PC-9 (cell line): ENCODE measurements around the gene ZFYVE27. TPM values are rescaled to one million over a fixed set of nuclear protein-coding genes. Genes with fewer than 3 reads are reported as not detected.

Experiments
- BruUV-seq: library from RNA; stranded (reverse); fragments of 400-500 nt; replicated peaks from 2 replicates; lab custom pipeline; 2021; lab: Mats Ljungman, UMichigan
- CTCF ChIA-PET: fragments of 300-600 bp; sonication (Branson Sonifier 250); formaldehyde crosslinking; loops from one replicate; lab custom pipeline; 2022; ENCODE audit warnings: antibody characterized with exemption; lab: Charles Lee
- POLR2A ChIA-PET: fragments of 300-600 bp; sonication (Branson Sonifier 250); formaldehyde crosslinking; loops from one replicate; lab custom pipeline; 2022; ENCODE audit warnings: antibody characterized with exemption; ENCODE audit not compliant: unreplicated experiment; lab: Charles Lee
- DNase-seq, 2 experiments: peaks; one replicate each; pipeline versions ENCODE4 v3.0.0 to v3.0.0-alpha.2; 2015 to 2022; ENCODE audit warnings: mixed read lengths in 1 of 2
- H2AFZ ChIP-seq: fragments of 200-600 bp; sonication (generic); 2 replicates; pipeline ENCODE4 v1.8.1; 2017; ENCODE audit warnings: antibody characterized with exemption
- H3F3A ChIP-seq: fragments of 200-600 bp; sonication (generic); 2 replicates; pipeline ENCODE4 v1.8.1; 2017; ENCODE audit warnings: antibody characterized with exemption, mild to moderate bottlenecking, low read depth; ENCODE audit not compliant: insufficient read depth
- H3K27ac ChIP-seq: fragments of 200-600 bp; sonication (generic); 2 replicates; pipeline ENCODE4 v1.6.1; 2016; ENCODE audit warnings: mixed run types
- H3K27me3 ChIP-seq: fragments of 200-600 bp; sonication (generic); 2 replicates; pipeline ENCODE4 v1.6.1; 2016; ENCODE audit warnings: low read depth, mixed run types; ENCODE audit not compliant: insufficient read depth
- H3K36me3 ChIP-seq: fragments of 200-600 bp; sonication (generic); 2 replicates; pipeline ENCODE4 v1.6.1; 2016; ENCODE audit warnings: low read depth, mixed run types
- H3K4me1 ChIP-seq: fragments of 200-600 bp; sonication (generic); replicated peaks from 2 replicates; pipeline ENCODE4 v1.6.1; 2016; ENCODE audit warnings: mixed run types; ENCODE audit not compliant: insufficient read depth
- H3K4me2 ChIP-seq: fragments of 200-600 bp; sonication (generic); 2 replicates; pipeline ENCODE4 v1.6.1; 2017; ENCODE audit warnings: mixed run types
- H3K4me3 ChIP-seq: fragments of 200-600 bp; sonication (generic); 2 replicates; pipeline ENCODE4 v1.6.1; 2016; ENCODE audit warnings: mixed run types
- H3K79me2 ChIP-seq: fragments of 200-600 bp; sonication (generic); 2 replicates; pipeline ENCODE4 v1.6.1; 2017; ENCODE audit warnings: low read depth, mixed run types
- H3K9me2 ChIP-seq: fragments of 200-600 bp; sonication (generic); 2 replicates; pipeline ENCODE4 v1.8.1; 2017; ENCODE audit warnings: mild to moderate bottlenecking; ENCODE audit not compliant: insufficient read depth
- H3K9me3 ChIP-seq: fragments of 200-600 bp; sonication (generic); 2 replicates; pipeline ENCODE4 v1.8.1; 2016; ENCODE audit warnings: low read depth; ENCODE audit not compliant: insufficient read depth
- H4K20me1 ChIP-seq: fragments of 200-600 bp; sonication (generic); 2 replicates; pipeline ENCODE4 v1.8.1; 2017; ENCODE audit not compliant: insufficient read depth
- CTCF ChIP-seq: fragments of 200-600 bp; sonication (generic); conservative IDR thresholded peaks from 2 replicates; pipeline ENCODE4 v1.6.1; 2017; ENCODE audit warnings: mixed run types, antibody characterized with exemption, mild to moderate bottlenecking, moderate library complexity
- EZH2 ChIP-seq: fragments of 200-600 bp; sonication (generic); IDR thresholded peaks from 2 replicates; pipeline ENCODE4 v1.8.0; 2017; ENCODE audit warnings: antibody characterized with exemption, low read depth
- intact Hi-C: fragments of 100-400 bp; cut with micrococcal nuclease; formaldehyde crosslinking; loops from one replicate; pipeline ENCODE4 v1.10.0; 2022; ENCODE audit not compliant: unreplicated experiment
- total RNA-seq: library from RNA; stranded (reverse); gene quantifications from 2 replicates; pipeline ENCODE4 v1.2.3, GENCODE V29; 2021

Gene ZFYVE27
- total RNA-seq, 1 experiment from 2014 or later, result 21.6 TPM

- POLR2A ChIA-PET, result no interaction called here
- H3K79me2 ChIP-seq, result no peaks in the 10 kb centered on the region
- no peaks in the 10 kb centered on the region for H3F3A ChIP-seq
- H3K36me3 ChIP-seq, result 0 out of 2 replicates have a peak, but pooled peaks cover 6% of the 10 kb centered on the region
- no peaks in the 10 kb centered on the region; the same call in 1 of the 2 replicates for H4K20me1 ChIP-seq
- H3K4me2 ChIP-seq, result no peak overlapping the region
- no peak overlapping the region for H3K4me3 ChIP-seq
- H2AFZ ChIP-seq, result no peak overlapping the region
- no peaks in the 10 kb centered on the region for H3K9me3 ChIP-seq
- no peaks in the 10 kb centered on the region for H3K27me3 ChIP-seq
- CTCF ChIA-PET, result no interaction called here
- intact Hi-C loops, result no loop called here
- no TSS peak for BruUV-seq
- no peak for TF ChIP-seq EZH2
- TF ChIP-seq CTCF, result no peak
- no peak overlapping the region for H3K27ac ChIP-seq
- no peaks in the 10 kb centered on the region for H3K4me1 ChIP-seq
- no peaks in the 10 kb centered on the region for H3K9me2 ChIP-seq
- DNase-seq, result no peak
Observed at GRCh38 chr10:97748116-97748515, 11.2 kb downstream of the ZFYVE27 start.

- Histone ChIP-seq H3K79me2 (no peaks in the 10 kb centered on the region), H3K9me3 (no peaks in the 10 kb centered on the region), H3K27me3 (no peaks in the 10 kb centered on the region), H3K4me3 (no peak overlapping the region), H4K20me1 (no peaks in the 10 kb centered on the region), H3K9me2 (no peaks in the 10 kb centered on the region), H3K4me1 (no peaks in the 10 kb centered on the region), H3K4me2 (no peak overlapping the region), H3K36me3 (0 out of 2 replicates have a peak, but pooled peaks cover 6% of the 10 kb centered on the region), H2AFZ (no peak overlapping the region), H3F3A (no peaks in the 10 kb centered on the region), H3K27ac (no peak overlapping the region)
- TF ChIP-seq EZH2, result no peak
- TF ChIP-seq CTCF, result no peak
- BruUV-seq, result no TSS peak
- ChIA-PET CTCF (no interaction called here), POLR2A (no interaction called here)
- intact Hi-C loops, result no loop called here
- no peak for DNase-seq
Observed at GRCh38 chr10:97752956-97753355, 16.0 kb downstream of the ZFYVE27 start.

GRCh38 chr10:97754726-97755125 is 17.8 kb downstream of the ZFYVE27 start:
- no TSS peak for BruUV-seq
- intact Hi-C loops, result no loop called here
- POLR2A ChIA-PET, result no interaction called here

More at GRCh38 chr10:97754726-97755125, 17.8 kb downstream of the ZFYVE27 start:
- H3K9me3 ChIP-seq, result no peaks in the 10 kb centered on the region
- no peaks in the 10 kb centered on the region for H3K27me3 ChIP-seq
- CTCF ChIA-PET, result no interaction called here
- H3F3A ChIP-seq, result no peaks in the 10 kb centered on the region
- no peak overlapping the region for H3K27ac ChIP-seq
- no peak for DNase-seq
- no peaks in the 10 kb centered on the region for H3K79me2 ChIP-seq
- H3K36me3 ChIP-seq, result no peaks in the 10 kb centered on the region
- H3K4me2 ChIP-seq, result no peak overlapping the region
- TF ChIP-seq EZH2 (no peak), CTCF (no peak)
- no peaks in the 10 kb centered on the region for H4K20me1 ChIP-seq
- no peaks in the 10 kb centered on the region for H3K9me2 ChIP-seq
- no peak overlapping the region for H3K4me3 ChIP-seq
- no peaks in the 10 kb centered on the region for H3K4me1 ChIP-seq
- H2AFZ ChIP-seq, result no peak overlapping the region
